ENCODE data around the gene WNT5B. TPM values are rescaled to one million over a fixed set of nuclear protein-coding genes. Genes with fewer than 3 reads are reported as not detected.

WNT5B gene
- total and polyA plus RNA-seq, 2 of the 8 experiments (the other 6 are each of a cell fraction or from before 2014, with no cell fraction given) = 0.91 to 1.2 TPM

DNA sequence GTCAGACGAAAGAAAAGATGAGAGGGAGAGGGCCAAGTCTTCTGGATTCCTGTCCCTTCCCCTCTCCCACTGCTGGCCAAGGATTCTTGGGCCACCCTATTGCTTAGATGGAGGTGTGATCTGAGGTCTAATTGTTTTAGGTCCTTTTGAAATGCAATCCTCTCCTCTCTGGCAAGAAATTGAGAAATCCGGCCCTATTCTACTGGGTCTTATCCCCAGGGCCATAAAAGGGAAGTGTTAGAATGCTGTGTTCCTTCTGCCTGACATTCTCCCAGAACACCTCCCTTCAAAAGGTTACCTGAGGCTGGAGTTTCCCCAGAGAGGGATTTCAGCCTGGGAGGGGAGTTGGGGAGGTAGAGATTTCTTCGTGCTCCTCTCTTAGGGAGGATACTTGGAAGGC lies 4.4 kb downstream of the WNT5B start (continued):
- TF ChIP-seq, protein P1, sequence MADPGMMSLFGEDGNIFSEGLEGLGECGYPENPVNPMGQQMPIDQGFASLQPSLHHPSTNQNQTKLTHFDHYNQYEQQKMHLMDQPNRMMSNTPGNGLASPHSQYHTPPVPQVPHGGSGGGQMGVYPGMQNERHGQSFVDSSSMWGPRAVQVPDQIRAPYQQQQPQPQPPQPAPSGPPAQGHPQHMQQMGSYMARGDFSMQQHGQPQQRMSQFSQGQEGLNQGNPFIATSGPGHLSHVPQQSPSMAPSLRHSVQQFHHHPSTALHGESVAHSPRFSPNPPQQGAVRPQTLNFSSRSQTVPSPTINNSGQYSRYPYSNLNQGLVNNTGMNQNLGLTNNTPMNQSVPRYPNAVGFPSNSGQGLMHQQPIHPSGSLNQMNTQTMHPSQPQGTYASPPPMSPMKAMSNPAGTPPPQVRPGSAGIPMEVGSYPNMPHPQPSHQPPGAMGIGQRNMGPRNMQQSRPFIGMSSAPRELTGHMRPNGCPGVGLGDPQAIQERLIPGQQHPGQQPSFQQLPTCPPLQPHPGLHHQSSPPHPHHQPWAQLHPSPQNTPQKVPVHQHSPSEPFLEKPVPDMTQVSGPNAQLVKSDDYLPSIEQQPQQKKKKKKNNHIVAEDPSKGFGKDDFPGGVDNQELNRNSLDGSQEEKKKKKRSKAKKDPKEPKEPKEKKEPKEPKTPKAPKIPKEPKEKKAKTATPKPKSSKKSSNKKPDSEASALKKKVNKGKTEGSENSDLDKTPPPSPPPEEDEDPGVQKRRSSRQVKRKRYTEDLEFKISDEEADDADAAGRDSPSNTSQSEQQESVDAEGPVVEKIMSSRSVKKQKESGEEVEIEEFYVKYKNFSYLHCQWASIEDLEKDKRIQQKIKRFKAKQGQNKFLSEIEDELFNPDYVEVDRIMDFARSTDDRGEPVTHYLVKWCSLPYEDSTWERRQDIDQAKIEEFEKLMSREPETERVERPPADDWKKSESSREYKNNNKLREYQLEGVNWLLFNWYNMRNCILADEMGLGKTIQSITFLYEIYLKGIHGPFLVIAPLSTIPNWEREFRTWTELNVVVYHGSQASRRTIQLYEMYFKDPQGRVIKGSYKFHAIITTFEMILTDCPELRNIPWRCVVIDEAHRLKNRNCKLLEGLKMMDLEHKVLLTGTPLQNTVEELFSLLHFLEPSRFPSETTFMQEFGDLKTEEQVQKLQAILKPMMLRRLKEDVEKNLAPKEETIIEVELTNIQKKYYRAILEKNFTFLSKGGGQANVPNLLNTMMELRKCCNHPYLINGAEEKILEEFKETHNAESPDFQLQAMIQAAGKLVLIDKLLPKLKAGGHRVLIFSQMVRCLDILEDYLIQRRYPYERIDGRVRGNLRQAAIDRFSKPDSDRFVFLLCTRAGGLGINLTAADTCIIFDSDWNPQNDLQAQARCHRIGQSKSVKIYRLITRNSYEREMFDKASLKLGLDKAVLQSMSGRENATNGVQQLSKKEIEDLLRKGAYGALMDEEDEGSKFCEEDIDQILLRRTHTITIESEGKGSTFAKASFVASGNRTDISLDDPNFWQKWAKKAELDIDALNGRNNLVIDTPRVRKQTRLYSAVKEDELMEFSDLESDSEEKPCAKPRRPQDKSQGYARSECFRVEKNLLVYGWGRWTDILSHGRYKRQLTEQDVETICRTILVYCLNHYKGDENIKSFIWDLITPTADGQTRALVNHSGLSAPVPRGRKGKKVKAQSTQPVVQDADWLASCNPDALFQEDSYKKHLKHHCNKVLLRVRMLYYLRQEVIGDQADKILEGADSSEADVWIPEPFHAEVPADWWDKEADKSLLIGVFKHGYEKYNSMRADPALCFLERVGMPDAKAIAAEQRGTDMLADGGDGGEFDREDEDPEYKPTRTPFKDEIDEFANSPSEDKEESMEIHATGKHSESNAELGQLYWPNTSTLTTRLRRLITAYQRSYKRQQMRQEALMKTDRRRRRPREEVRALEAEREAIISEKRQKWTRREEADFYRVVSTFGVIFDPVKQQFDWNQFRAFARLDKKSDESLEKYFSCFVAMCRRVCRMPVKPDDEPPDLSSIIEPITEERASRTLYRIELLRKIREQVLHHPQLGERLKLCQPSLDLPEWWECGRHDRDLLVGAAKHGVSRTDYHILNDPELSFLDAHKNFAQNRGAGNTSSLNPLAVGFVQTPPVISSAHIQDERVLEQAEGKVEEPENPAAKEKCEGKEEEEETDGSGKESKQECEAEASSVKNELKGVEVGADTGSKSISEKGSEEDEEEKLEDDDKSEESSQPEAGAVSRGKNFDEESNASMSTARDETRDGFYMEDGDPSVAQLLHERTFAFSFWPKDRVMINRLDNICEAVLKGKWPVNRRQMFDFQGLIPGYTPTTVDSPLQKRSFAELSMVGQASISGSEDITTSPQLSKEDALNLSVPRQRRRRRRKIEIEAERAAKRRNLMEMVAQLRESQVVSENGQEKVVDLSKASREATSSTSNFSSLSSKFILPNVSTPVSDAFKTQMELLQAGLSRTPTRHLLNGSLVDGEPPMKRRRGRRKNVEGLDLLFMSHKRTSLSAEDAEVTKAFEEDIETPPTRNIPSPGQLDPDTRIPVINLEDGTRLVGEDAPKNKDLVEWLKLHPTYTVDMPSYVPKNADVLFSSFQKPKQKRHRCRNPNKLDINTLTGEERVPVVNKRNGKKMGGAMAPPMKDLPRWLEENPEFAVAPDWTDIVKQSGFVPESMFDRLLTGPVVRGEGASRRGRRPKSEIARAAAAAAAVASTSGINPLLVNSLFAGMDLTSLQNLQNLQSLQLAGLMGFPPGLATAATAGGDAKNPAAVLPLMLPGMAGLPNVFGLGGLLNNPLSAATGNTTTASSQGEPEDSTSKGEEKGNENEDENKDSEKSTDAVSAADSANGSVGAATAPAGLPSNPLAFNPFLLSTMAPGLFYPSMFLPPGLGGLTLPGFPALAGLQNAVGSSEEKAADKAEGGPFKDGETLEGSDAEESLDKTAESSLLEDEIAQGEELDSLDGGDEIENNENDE (IDR thresholded peaks at IDR 0.05; ENCODE audit: insufficient replicate concordance, low read length) = no peak
- TF ChIP-seq TAF1 (IDR thresholded peaks at IDR 0.05; ENCODE audit: low read depth, low read length) (no peak), POLR2AphosphoS5 (IDR thresholded peaks at IDR 0.05; ENCODE audit: low read depth, low read length) (no peak), USF2 (IDR thresholded peaks at IDR 0.05; ENCODE audit: low read length) (no peak)

Data from H1 (cell line).